VCaP (cell line): ENCODE results near the gene STK38.

Experiments
- H3K27ac ChIP-seq: fragments of 450-650 bp; 2 replicates; pipeline ENCODE4 v1.5.1; 2017
- TF ChIP-seq, protein P1 (sequence below): fragments of 450-650 bp; conservative IDR thresholded peaks from 2 replicates; pipeline ENCODE4 v1.5.1; 2017; ENCODE audit warnings: mild to moderate bottlenecking, moderate library complexity

STK38 gene

DNA sequence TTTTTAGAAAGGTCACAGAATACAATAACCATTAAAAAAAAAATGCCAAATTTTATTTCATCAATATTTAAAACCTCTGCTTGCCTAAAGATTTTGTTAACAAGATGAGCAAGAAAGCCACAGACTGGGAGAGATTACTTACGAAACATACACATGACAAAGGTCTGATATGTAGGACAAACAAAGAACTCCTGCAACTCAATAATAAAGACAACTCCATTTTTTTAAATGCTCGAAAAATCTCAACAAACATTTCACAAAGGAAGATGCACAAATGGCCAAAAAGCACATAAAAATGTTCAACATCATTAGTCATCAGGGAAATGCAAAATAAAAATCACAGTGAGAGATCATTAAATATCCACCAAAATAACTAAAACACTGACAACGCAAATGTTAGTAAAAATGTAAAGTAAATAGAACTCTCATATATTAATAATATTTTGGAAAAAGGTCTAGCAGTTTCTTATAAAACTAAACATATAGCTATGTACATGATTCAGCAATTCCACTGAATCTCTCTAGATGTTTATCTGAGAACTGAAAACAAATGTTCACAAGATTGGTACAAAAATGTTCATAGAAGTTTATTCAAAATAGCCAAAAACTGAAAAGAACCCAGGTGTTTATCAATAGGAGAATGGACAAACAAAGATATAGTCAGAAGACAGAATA lies 10.3 kb downstream of the STK38 start:
- TF ChIP-seq, protein P1, sequence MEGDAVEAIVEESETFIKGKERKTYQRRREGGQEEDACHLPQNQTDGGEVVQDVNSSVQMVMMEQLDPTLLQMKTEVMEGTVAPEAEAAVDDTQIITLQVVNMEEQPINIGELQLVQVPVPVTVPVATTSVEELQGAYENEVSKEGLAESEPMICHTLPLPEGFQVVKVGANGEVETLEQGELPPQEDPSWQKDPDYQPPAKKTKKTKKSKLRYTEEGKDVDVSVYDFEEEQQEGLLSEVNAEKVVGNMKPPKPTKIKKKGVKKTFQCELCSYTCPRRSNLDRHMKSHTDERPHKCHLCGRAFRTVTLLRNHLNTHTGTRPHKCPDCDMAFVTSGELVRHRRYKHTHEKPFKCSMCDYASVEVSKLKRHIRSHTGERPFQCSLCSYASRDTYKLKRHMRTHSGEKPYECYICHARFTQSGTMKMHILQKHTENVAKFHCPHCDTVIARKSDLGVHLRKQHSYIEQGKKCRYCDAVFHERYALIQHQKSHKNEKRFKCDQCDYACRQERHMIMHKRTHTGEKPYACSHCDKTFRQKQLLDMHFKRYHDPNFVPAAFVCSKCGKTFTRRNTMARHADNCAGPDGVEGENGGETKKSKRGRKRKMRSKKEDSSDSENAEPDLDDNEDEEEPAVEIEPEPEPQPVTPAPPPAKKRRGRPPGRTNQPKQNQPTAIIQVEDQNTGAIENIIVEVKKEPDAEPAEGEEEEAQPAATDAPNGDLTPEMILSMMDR = no peak
- H3K27ac ChIP-seq = no peak overlapping the region

DNA sequence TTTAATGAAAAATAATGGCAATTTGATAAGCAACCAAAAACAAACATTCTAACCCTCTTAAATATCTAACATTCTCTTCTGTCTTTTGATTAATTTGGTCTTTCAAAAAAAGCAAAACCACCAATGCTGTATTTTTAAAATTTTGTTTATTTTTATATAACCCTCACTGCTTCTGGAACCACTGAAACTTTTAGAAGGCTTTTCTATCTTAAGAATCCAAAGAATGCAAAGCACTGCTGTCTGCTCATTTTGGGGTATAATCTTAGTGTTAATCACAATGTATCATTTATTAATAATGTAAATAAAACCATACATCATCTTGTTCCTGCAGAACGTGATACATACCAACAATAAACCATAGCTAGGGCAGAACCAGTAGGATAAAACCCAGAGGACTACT lies 14.0 kb downstream of the STK38 start:
- TF ChIP-seq, protein P1 = no peak
- H3K27ac ChIP-seq = no peak overlapping the region

DNA sequence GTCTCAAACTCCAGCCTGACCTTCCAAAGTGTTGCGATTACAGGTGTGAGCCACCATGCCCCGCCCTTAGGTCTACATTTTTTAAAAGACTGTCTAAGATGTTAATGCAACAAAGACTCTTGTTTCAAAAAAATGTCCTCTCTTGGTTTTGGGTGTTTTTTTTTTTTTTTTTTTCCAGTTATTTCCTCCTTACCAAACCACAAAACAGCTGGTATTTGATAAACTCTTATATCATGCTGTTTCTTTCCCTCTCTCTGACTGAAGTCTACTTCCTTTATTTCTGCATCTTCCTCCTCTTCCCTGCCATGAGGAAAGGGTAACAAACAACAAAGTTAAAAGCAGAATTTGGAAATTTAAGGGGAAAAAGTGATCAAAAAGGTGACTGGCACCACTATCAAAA lies 21.2 kb downstream of the STK38 start:
- H3K27ac ChIP-seq = no peak overlapping the region
- TF ChIP-seq, protein P1 = no peak

DNA sequence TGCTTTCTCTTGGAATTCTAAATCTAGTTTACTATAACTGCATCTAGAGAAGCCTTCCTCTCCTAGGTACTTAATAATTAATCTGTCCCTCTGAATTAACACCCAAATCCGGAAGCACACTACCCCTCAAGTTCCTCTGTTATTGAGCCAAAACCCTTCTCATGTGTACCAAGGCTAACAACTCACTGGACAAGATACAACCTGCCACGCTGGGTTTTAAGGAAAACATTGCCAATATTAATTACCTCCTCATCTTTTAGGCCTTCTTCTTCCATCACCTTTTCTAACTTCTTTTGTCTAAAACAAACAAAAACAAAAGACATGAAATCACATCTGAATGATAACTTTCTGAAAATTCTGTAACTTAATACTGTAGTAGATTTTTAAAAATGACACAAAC lies 21.9 kb downstream of the STK38 start:
- TF ChIP-seq, protein P1 = no peak
- H3K27ac ChIP-seq = no peak overlapping the region

DNA sequence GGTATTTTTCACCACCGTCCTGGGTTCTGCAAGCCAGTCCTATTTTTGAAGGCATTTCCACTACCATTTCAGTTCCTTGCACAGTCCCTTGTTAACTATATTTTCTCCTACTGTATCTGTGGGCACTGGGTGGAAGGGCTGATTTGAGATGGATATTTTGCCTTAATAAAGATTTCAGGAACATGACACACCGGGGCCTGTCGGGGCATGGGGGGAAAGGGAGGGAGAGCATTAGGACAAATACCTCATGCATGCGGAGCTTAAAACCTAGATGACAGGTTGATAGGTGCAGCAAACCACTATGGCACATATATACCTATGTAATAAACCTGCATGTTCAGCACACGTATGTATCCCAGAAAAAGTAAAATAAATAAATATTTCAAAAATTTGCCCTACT lies 22.4 kb downstream of the STK38 start:
- TF ChIP-seq, protein P1 = no peak
- H3K27ac ChIP-seq = 0 out of 2 replicates have a peak overlapping the region, but pooled peaks have one; percentile 4

DNA sequence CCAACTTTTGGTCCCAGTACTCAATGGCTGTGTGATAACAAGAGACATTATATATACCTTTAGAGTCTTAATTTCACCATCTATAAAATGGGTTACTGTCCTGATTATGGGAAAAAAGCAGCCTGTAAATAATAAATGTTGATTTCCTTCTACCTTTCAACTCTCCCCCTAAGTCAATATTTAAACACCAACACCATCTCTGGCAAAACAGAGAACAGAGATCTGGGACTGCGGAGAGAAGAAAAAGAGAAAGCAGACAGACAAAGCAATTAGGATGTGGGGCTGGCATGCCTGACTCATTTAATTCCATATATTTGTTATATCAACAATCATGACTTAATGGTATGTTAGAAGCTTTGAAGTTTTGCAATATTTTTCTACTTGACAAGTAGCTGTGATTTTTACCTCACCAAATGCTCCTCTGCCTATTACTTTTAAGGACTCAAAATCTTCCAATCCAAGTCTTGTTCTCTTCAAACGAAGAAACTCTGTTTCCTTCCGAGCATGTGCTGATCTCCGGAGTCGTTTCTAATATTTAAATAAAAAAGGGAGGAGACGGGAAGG lies 23.3 kb downstream of the STK38 start:
- TF ChIP-seq, protein P1 = no peak
- 0 out of 2 replicates have a peak overlapping the region, but pooled peaks have one; percentile 4 for H3K27ac ChIP-seq

DNA sequence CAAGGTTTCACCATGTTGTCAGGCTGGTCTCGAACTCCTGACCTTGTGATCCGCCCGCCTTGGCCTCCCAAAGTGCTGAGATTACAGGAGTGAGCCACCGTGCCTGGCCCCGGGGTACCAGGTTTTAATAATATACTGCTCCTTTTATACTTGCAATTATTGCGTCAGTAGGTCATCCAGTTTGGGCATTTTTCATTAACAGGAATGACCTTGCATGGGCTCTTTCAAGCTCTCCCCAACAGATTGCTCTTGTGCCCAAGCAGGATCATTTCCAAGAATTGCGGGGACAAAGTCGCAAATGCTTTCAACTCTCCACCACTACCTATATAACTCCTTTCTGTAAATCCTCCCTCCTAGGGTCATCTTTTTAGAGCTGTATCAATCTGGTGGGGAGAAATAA lies 23.8 kb downstream of the STK38 start:
- no peak overlapping the region for H3K27ac ChIP-seq
- TF ChIP-seq, protein P1 = no peak
